Measurements from ENCODE around the gene IRAK1.

The IRAK1 gene

GRCh38 chrX:154008521-154008920 is 11.2 kb downstream of the IRAK1 start:
- Histone ChIP-seq H3K27me3 (replicated peaks) (no peaks in the 10 kb centered on the region), H3K27ac (no peak overlapping the region), H3K36me3 (replicated peaks) (peaks cover 3% of the 10 kb centered on the region), H3K4me3 (ENCODE audit: low read depth, low read length) (no peak overlapping the region)
- in situ Hi-C loops (cut with HindIII; ENCODE audit: low pct_ligation_motif_present, low sequenced_read_pairs): no loop called here
- no peak for TF ChIP-seq CTCF (IDR thresholded peaks at IDR 0.05; ENCODE audit: low read depth, low read length, missing control alignments)
- no peak for DNase-seq

- in situ Hi-C loops (cut with HindIII; ENCODE audit: low pct_ligation_motif_present, low sequenced_read_pairs): no loop called here
These were observed 12.8 kb downstream of the IRAK1 start for GRCh38 chrX:154006947-154007346.

GRCh38 chrX:154004315-154004714 is 15.4 kb downstream of the IRAK1 start:
- H3K27me3 ChIP-seq (replicated peaks): no peaks in the 10 kb centered on the region

More at GRCh38 chrX:154006947-154007346, 12.8 kb downstream of the IRAK1 start:
- Histone ChIP-seq H3K27ac (no peak overlapping the region), H3K27me3 (replicated peaks) (no peaks in the 10 kb centered on the region), H3K36me3 (replicated peaks) (peaks cover 3% of the 10 kb centered on the region), H3K4me3 (ENCODE audit: low read depth, low read length) (no peak overlapping the region)
- TF ChIP-seq CTCF (IDR thresholded peaks at IDR 0.05; ENCODE audit: low read depth, low read length, missing control alignments): no peak
- DNase-seq: no peak

GRCh38 chrX:154002215-154002719 is 17.4 kb downstream of the IRAK1 start:
- Histone ChIP-seq H3K27me3 (replicated peaks) (no peaks in the 10 kb centered on the region), H3K27ac (no peak overlapping the region), H3K36me3 (replicated peaks) (no peaks in the 10 kb centered on the region), H3K4me3 (ENCODE audit: low read depth, low read length) (no peak overlapping the region)
- no peak for TF ChIP-seq CTCF (IDR thresholded peaks at IDR 0.05; ENCODE audit: low read depth, low read length, missing control alignments)
- in situ Hi-C loops (cut with HindIII; ENCODE audit: low pct_ligation_motif_present, low sequenced_read_pairs): no loop called here
- no peak for DNase-seq

More at GRCh38 chrX:154004315-154004714, 15.4 kb downstream of the IRAK1 start:
- TF ChIP-seq CTCF (IDR thresholded peaks at IDR 0.05; ENCODE audit: low read depth, low read length, missing control alignments): no peak
- H3K36me3 ChIP-seq (replicated peaks): no peaks in the 10 kb centered on the region
- in situ Hi-C loops (cut with HindIII; ENCODE audit: low pct_ligation_motif_present, low sequenced_read_pairs): no loop called here
- no peak overlapping the region for H3K4me3 ChIP-seq (ENCODE audit: low read depth, low read length)
- H3K27ac ChIP-seq: no peak overlapping the region
- no peak for DNase-seq

- in situ Hi-C loops (cut with HindIII; ENCODE audit: low pct_ligation_motif_present, low sequenced_read_pairs): no loop called here
- H3K27ac ChIP-seq: no peak overlapping the region
- no peaks in the 10 kb centered on the region for H3K36me3 ChIP-seq (replicated peaks)
- TF ChIP-seq CTCF (IDR thresholded peaks at IDR 0.05; ENCODE audit: low read depth, low read length, missing control alignments): no peak
- no peaks in the 10 kb centered on the region for H3K27me3 ChIP-seq (replicated peaks)
- no peak for DNase-seq
- no peak overlapping the region for H3K4me3 ChIP-seq (ENCODE audit: low read depth, low read length)
These were observed 19.7 kb downstream of the IRAK1 start for GRCh38 chrX:154000051-154000450.

- DNase-seq: no peak
- Histone ChIP-seq H3K36me3 (replicated peaks) (no peaks in the 10 kb centered on the region), H3K27me3 (replicated peaks) (no peaks in the 10 kb centered on the region), H3K27ac (no peak overlapping the region), H3K4me3 (ENCODE audit: low read depth, low read length) (no peak overlapping the region)
- no peak for TF ChIP-seq CTCF (IDR thresholded peaks at IDR 0.05; ENCODE audit: low read depth, low read length, missing control alignments)
- in situ Hi-C loops (cut with HindIII; ENCODE audit: low pct_ligation_motif_present, low sequenced_read_pairs): no loop called here
These were observed 20.2 kb downstream of the IRAK1 start for GRCh38 chrX:153999359-154000037.
